Measurements from ENCODE around the gene CCNG2.

DNA sequence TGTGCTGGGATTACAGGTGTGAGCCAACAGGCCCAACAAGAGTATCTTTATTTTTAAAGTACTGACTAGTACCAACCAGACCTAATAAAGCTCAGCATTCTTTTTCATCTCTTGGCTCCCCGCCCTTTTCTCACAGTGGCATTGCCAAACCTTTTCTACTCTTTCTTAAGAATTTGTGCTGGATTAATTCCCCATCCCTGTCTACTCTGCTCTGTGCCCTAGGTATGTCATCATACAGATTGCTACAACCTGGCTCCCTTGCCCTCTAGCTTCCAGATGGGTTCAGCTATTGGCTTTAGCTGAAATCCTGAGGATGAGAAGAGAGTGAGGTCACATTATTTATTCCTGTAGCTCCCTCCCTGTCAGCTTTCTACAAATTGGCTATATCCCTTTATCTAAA, 46.3 kb upstream of the CCNG2 start:
- TF ChIP-seq, protein P1, sequence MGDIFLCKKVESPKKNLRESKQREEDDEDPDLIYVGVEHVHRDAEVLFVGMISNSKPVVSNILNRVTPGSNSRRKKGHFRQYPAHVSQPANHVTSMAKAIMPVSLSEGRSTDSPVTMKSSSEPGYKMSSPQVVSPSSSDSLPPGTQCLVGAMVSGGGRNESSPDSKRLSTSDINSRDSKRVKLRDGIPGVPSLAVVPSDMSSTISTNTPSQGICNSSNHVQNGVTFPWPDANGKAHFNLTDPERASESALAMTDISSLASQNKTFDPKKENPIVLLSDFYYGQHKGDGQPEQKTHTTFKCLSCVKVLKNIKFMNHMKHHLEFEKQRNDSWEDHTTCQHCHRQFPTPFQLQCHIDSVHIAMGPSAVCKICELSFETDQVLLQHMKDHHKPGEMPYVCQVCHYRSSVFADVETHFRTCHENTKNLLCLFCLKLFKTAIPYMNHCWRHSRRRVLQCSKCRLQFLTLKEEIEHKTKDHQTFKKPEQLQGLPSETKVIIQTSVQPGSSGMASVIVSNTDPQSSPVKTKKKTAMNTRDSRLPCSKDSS (IDR thresholded peaks at IDR 0.05; ENCODE audit: low read depth, partially characterized antibody) = no peak
- no peak for TF ChIP-seq MXI1 (IDR thresholded peaks at IDR 0.05; ENCODE audit: low read depth, low read length)
- TF ChIP-seq ARHGAP35 (IDR thresholded peaks at IDR 0.05; ENCODE audit: partially characterized antibody) = no peak
- no peak for TF ChIP-seq ARID1B (IDR thresholded peaks at IDR 0.05)
- TF ChIP-seq, protein P2, sequence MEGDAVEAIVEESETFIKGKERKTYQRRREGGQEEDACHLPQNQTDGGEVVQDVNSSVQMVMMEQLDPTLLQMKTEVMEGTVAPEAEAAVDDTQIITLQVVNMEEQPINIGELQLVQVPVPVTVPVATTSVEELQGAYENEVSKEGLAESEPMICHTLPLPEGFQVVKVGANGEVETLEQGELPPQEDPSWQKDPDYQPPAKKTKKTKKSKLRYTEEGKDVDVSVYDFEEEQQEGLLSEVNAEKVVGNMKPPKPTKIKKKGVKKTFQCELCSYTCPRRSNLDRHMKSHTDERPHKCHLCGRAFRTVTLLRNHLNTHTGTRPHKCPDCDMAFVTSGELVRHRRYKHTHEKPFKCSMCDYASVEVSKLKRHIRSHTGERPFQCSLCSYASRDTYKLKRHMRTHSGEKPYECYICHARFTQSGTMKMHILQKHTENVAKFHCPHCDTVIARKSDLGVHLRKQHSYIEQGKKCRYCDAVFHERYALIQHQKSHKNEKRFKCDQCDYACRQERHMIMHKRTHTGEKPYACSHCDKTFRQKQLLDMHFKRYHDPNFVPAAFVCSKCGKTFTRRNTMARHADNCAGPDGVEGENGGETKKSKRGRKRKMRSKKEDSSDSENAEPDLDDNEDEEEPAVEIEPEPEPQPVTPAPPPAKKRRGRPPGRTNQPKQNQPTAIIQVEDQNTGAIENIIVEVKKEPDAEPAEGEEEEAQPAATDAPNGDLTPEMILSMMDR (IDR thresholded peaks at IDR 0.05 in 2 of 3, conservative IDR thresholded peaks at IDR 0.05 in 1 of 3; ENCODE audit: insufficient read depth in 2 of 3, low read depth in 1 of 3, low read length in 3 of 3) = no peak
- no peak for TF ChIP-seq EZH2 (IDR thresholded peaks at IDR 0.05; ENCODE audit: borderline replicate concordance, low read depth, low read length)
- TF ChIP-seq, protein P3, sequence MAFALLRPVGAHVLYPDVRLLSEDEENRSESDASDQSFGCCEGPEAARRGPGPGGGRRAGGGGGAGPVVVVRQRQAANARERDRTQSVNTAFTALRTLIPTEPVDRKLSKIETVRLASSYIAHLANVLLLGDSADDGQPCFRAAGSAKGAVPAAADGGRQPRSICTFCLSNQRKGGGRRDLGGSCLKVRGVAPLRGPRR (CRISPR knock-in tag; IDR thresholded peaks at IDR 0.05) = no peak
- TF ChIP-seq MTA1 (IDR thresholded peaks at IDR 0.05; ENCODE audit: borderline replicate concordance) = no peak
- TF ChIP-seq SIN3A (IDR thresholded peaks at IDR 0.05; ENCODE audit: borderline replicate concordance in 2 of 2, control insufficient read depth in 1 of 2, low read depth in 2 of 2, low read length in 2 of 2) = no peak
- TF ChIP-seq MYC (IDR thresholded peaks at IDR 0.05; ENCODE audit: low read depth, low read length) = no peak
- TF ChIP-seq MYC (CRISPR knock-in tag; IDR thresholded peaks at IDR 0.05; ENCODE audit: borderline replicate concordance, low read depth) = no peak
- TF ChIP-seq SMARCC2 (IDR thresholded peaks at IDR 0.05; ENCODE audit: low read depth) = no peak
- TF ChIP-seq RNF2 (IDR thresholded peaks at IDR 0.05) = no peak
